ENCODE data around the gene KHSRP. TPM values are rescaled to one million over a fixed set of nuclear protein-coding genes. Genes with fewer than 3 reads are reported as not detected.

KHSRP gene
- total and polyA plus RNA-seq, 7 experiments from 2014 or later = 12.5 to 276 (median 149) TPM

DNA sequence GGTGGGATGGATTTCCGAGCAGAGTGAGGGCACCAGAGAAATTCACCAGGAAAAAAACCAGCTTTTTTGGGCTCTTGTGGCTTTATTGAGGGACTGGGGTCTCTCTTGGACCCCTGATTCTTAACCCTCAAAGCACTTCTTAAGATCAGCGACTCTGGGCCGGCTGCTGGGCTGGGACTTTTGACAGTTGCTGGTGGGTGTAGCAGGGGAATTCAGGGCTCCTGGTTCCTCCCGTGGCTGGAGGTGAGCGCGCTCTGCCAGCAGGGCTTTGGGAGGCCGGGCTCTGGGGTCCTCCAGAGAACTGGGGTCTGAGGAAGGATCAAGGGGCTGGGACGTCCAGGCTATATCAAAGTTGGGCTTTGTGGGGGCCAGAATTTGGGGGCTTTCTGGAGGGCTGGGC lies 42.8 kb upstream of the KHSRP start:
- Mint-ChIP-seq H3K9me3 (no peaks in the 10 kb centered on the region), H3K4me1 (peaks cover 3 to 18% (median 12%) of the 10 kb centered on the region in 7 donors), H3K27me3 (peaks cover 0 to 6% (median 0%) of the 10 kb centered on the region in 5 donors), H3K4me3 (no peak overlapping the region), H3K27ac (peak overlapping the region in 2 of 9 donors; percentile 41 to 43), H3K36me3 (peaks cover 0 to 24% (median 9%) of the 10 kb centered on the region in 5 donors)
- intact Hi-C loops (cut with micrococcal nuclease) = no loop called here
- Histone ChIP-seq H3K27me3 (ENCODE audit: control insufficient read depth in 2 of 2, insufficient read depth in 2 of 2, low read length in 2 of 2) (no peaks in the 10 kb centered on the region), H3K27ac (ENCODE audit: low read depth, low read length) (no peak overlapping the region), H3K36me3 (ENCODE audit: control insufficient read depth in 2 of 3, insufficient read depth in 3 of 3, low read length in 3 of 3) (peaks cover 0 to 57% (median 0%) of the 10 kb centered on the region in 3 experiments), H3K4me3 (ENCODE audit: low read length) (no peak overlapping the region), H3K9me3 (ENCODE audit: control insufficient read depth in 2 of 3, low read length in 3 of 3) (no peaks in the 10 kb centered on the region), H3K4me1 (ENCODE audit: control insufficient read depth in 2 of 2, insufficient read depth in 2 of 2, low read length in 2 of 2) (peaks cover 0 to 4% of the 10 kb centered on the region in 2 donors)
- ChIA-PET POLR2A (interaction anchor here (1.9 kb wide), 1 partner anchor 14 kb away, joined by 8 read pairs; the partner anchor contains the start of gene DENND1C), CTCF (no interaction called here)
- ATAC-seq (no peak), DNase-seq (no peak)

DNA sequence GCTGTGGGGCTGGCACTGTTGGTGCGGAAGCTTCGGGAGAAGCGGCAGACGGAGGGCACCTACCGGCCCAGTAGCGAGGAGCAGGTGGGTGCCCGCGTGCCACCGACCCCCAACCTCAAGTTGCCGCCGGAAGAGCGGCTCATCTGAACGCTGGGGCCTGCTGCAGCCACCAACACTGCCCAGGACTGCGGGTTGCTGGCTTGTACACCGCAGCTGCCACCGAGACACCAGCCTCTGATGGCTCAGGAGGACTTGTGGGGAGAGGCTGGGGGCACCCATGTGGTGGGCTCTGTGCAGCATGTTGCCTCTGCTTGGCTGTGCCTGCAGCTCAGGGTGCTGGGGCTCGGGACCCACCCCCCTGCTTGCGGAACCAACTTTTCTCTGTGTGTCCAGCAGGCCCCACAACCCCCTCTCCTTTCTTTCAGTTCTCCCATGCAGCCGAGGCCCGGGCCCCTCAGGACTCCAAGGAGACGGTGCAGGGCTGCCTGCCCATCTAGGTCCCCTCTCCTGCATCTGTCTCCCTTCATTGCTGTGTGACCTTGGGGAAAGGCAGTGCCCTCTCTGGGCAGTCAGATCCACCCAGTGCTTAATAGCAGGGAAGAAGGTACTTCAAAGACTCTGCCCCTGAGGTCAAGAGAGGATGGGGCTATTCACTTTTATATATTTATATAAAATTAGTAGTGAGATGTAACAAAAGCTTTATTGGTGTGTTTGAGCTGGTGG lies 42.1 kb upstream of the KHSRP start:
- H3K4me3 Mint-ChIP-seq = peak overlapping the region in 1 of 10 donors; percentile 50
- H3K27me3 Mint-ChIP-seq = peaks cover 0 to 8% (median 0%) of the 10 kb centered on the region in 5 donors
- H3K36me3 Mint-ChIP-seq = peaks cover 0 to 24% (median 9%) of the 10 kb centered on the region in 5 donors
- H3K27ac Mint-ChIP-seq = peak overlapping the region in 7 of 9 donors; percentile 8 to 59 (median 36)
- H3K9me3 ChIP-seq (ENCODE audit: control insufficient read depth in 2 of 3, low read length in 3 of 3) = no peaks in the 10 kb centered on the region
- peaks cover 0 to 4% of the 10 kb centered on the region in 2 donors for H3K4me1 ChIP-seq (ENCODE audit: control insufficient read depth in 2 of 2, insufficient read depth in 2 of 2, low read length in 2 of 2)
- no peak overlapping the region for H3K4me3 ChIP-seq (ENCODE audit: low read length)
- no peaks in the 10 kb centered on the region for H3K27me3 ChIP-seq (ENCODE audit: control insufficient read depth in 2 of 2, insufficient read depth in 2 of 2, low read length in 2 of 2)
- no peak for DNase-seq
- CTCF ChIA-PET = no interaction called here
- no peak overlapping the region for H3K27ac ChIP-seq (ENCODE audit: low read depth, low read length)
- no peak for ATAC-seq
- H3K4me1 Mint-ChIP-seq = peaks cover 3 to 22% (median 17%) of the 10 kb centered on the region in 7 donors
- intact Hi-C loops (cut with micrococcal nuclease) = no loop called here
- H3K9me3 Mint-ChIP-seq = no peaks in the 10 kb centered on the region
- POLR2A ChIA-PET = interaction anchor here (0.6 to 1.9 kb wide), 2 partner anchors 15 to 19 kb away, joined by 3 to 8 read pairs; partner anchors contain the start of gene DENND1C
- H3K36me3 ChIP-seq (ENCODE audit: control insufficient read depth in 2 of 3, insufficient read depth in 3 of 3, low read length in 3 of 3) = peaks cover 0 to 52% (median 0%) of the 10 kb centered on the region in 3 experiments

DNA sequence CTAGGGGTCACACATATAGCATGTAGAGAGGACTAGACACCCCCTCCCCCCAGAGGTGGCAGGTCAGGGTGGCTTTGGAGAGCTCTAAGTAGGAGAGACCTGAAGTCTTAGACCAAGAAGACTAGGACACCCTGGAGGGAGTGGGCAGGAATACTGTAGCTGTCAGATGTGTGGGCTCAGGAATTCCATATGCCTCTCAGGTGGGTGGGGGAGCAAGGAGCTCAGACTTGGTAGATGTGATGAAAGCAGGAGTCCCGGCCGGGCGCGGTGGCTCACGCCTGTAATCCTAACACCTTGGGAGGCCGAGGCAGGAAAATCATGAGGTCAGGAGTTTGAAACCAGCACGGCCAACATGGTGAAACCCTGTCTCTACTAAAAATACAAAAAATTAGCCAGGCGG lies 41.1 kb upstream of the KHSRP start:
- H3K27ac Mint-ChIP-seq = peak overlapping the region in 6 of 9 donors; percentile 52 to 85 (median 77)
- peaks cover 0 to 19% (median 8%) of the 10 kb centered on the region in 5 donors for H3K36me3 Mint-ChIP-seq
- peak overlapping the region in 3 of 10 donors; percentile 13 to 81 (median 68) for H3K4me3 Mint-ChIP-seq
- ATAC-seq = no peak
- POLR2A ChIA-PET = interaction anchor here (4.3 kb wide), 1 partner anchor 16 kb away, joined by 24 read pairs; the partner anchor contains the start of gene DENND1C
- Histone ChIP-seq H3K4me3 (ENCODE audit: low read length) (no peak overlapping the region), H3K27ac (ENCODE audit: low read depth, low read length) (no peak overlapping the region), H3K36me3 (ENCODE audit: control insufficient read depth in 2 of 3, insufficient read depth in 3 of 3, low read length in 3 of 3) (peaks cover 0 to 42% (median 0%) of the 10 kb centered on the region in 3 experiments), H3K9me3 (ENCODE audit: control insufficient read depth in 2 of 3, low read length in 3 of 3) (no peaks in the 10 kb centered on the region), H3K4me1 (ENCODE audit: control insufficient read depth in 2 of 2, insufficient read depth in 2 of 2, low read length in 2 of 2) (peaks cover 0 to 4% of the 10 kb centered on the region in 2 donors), H3K27me3 (ENCODE audit: control insufficient read depth in 2 of 2, insufficient read depth in 2 of 2, low read length in 2 of 2) (no peaks in the 10 kb centered on the region)
- peaks cover 0 to 8% (median 0%) of the 10 kb centered on the region in 5 donors for H3K27me3 Mint-ChIP-seq
- intact Hi-C loops (cut with micrococcal nuclease) = no loop called here
- CTCF ChIA-PET = interaction anchor here (0.5 kb wide), 1 partner anchor 140 kb away, joined by 3 read pairs; no protein-coding TSS in a partner anchor
- H3K4me1 Mint-ChIP-seq = peaks cover 3 to 23% (median 18%) of the 10 kb centered on the region in 7 donors
- DNase-seq = no peak
- no peaks in the 10 kb centered on the region for H3K9me3 Mint-ChIP-seq

DNA sequence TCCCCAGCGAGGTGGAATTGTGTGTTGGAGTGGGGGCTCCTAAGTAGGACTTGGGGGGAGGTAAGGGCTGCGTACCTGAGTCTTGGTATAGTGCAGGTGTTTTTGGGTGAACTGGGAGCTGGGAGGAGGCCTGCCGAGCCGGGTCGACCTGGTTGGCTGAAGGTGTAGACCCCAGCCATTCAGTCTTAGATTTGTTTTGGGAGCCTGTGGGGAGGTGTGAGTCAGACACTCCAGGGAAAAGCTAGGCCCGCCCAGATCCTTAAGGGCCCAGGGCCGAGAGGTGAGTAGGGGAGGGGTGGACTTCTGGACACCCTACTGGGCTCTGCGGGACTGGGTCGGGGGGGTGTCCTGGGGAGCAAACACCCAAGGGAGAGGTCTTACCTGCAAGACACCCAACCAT lies 40.4 kb upstream of the KHSRP start:
- H3K9me3 ChIP-seq (ENCODE audit: control insufficient read depth in 2 of 3, low read length in 3 of 3) = no peaks in the 10 kb centered on the region
- peaks cover 0 to 4% of the 10 kb centered on the region in 2 donors for H3K4me1 ChIP-seq (ENCODE audit: control insufficient read depth in 2 of 2, insufficient read depth in 2 of 2, low read length in 2 of 2)
- peaks cover 0 to 8% (median 0%) of the 10 kb centered on the region in 5 donors for H3K27me3 Mint-ChIP-seq
- DNase-seq (no peak), ATAC-seq (no peak)
- no peaks in the 10 kb centered on the region for H3K27me3 ChIP-seq (ENCODE audit: control insufficient read depth in 2 of 2, insufficient read depth in 2 of 2, low read length in 2 of 2)
- peaks cover 4 to 28% (median 25%) of the 10 kb centered on the region in 7 donors for H3K4me1 Mint-ChIP-seq
- peaks cover 0 to 15% (median 5%) of the 10 kb centered on the region in 5 donors for H3K36me3 Mint-ChIP-seq
- peaks cover 0 to under 1% (median 0%) of the 10 kb centered on the region in 11 donors for H3K9me3 Mint-ChIP-seq
- no peak overlapping the region for H3K4me3 ChIP-seq (ENCODE audit: low read length)
- ChIA-PET CTCF (no interaction called here), POLR2A (interaction anchor here (4.3 kb wide), 1 partner anchor 17 kb away, joined by 24 read pairs; the partner anchor contains the start of gene DENND1C)
- H3K4me3 Mint-ChIP-seq = peak overlapping the region; percentile 23 to 84 (median 74)
- peak overlapping the region; percentile 64 for H3K27ac ChIP-seq (ENCODE audit: low read depth, low read length)
- peak overlapping the region in 8 of 9 donors; percentile 68 to 85 (median 78) for H3K27ac Mint-ChIP-seq
- peaks cover 0 to 35% (median 0%) of the 10 kb centered on the region in 3 experiments for H3K36me3 ChIP-seq (ENCODE audit: control insufficient read depth in 2 of 3, insufficient read depth in 3 of 3, low read length in 3 of 3)
- intact Hi-C loops (cut with micrococcal nuclease) = no loop called here

DNA sequence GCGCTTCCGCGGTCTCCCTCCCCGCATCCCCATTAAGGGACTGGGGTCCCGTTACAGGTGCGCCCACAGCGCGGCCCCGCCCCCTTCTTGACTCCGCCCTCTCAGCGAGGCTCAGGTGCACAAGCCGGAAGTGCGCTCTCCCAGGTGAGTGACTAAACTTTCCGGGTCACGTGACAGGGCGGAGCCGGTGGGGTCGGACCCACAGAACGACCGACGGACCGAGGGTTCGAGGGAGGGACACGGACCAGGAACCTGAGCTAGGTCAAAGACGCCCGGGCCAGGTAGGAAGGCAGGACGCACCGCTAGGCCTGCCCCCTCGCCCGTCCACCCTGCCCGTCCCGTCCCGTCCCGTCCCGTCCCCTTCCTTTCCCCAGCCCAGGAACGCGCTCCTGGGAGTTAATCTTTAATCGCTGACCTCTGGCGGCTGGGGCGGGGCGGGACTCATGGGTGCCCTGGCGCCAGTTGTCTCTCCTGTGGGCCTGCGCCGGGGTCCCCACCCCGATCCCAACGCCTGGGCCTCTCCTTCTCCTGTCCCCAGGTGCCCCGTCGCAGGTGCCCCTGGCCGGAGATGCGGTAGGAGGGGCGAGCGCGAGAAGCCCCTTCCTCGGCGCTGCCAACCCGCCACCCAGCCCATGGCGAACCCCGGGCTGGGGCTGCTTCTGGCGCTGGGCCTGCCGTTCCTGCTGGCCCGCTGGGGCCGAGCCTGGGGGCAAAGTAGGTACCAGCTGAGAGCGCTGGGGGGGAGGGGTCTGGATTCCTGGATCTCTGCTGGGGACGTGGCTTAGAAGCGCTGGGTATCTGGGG lies 39.7 kb upstream of the KHSRP start, which contains the start of gene CRB3:
CRB3 (plus strand) TSS at position 202 of the 804 bp plus-strand sequence; CDS start at position 633, 431 bp downstream.
- Histone ChIP-seq H3K4me3 (ENCODE audit: low read length) (peak within 1 kb of the TSS; percentile 47), H3K27ac (ENCODE audit: low read depth, low read length) (peak within 1 kb of the TSS; percentile 64)
- CTCF ChIA-PET = no interaction called here

More for the DNA sequence above, 39.7 kb upstream of the KHSRP start, which contains the start of gene CRB3:
- Mint-ChIP-seq H3K4me3 (peak within 1 kb of the TSS; percentile 23 to 84 (median 82)), H3K36me3 (peaks cover 0 to 10% (median 4%) of the 10 kb centered on the region in 5 donors), H3K27ac (peak within 1 kb of the TSS in 8 of 9 donors; percentile 73 to 88 (median 83)), H3K9me3 (peaks cover 0 to 1% (median 0%) of the 10 kb centered on the region in 11 donors), H3K27me3 (peaks cover 0 to 8% (median 0%) of the 10 kb centered on the region in 5 donors), H3K4me1 (peaks cover 5 to 31% (median 27%) of the 10 kb centered on the region in 7 donors)
- H3K4me1 ChIP-seq (ENCODE audit: control insufficient read depth in 2 of 2, insufficient read depth in 2 of 2, low read length in 2 of 2) = peaks cover 0 to 4% of the 10 kb centered on the region in 2 donors
- intact Hi-C loops (cut with micrococcal nuclease) = loop anchor here in 1 of 2 donors (5.0 kb wide), 1 partner anchor 1672 kb away; the partner anchor contains the start of gene FEM1A
- H3K9me3 ChIP-seq (ENCODE audit: control insufficient read depth in 2 of 3, low read length in 3 of 3) = no peaks in the 10 kb centered on the region
- ATAC-seq (no peak), DNase-seq (peak; percentile 31 to 66 (median 57))
- POLR2A ChIA-PET = interaction anchor here (0.6 to 4.3 kb wide), 2 partner anchors 17 to 19 kb away, joined by 3 to 24 read pairs; partner anchors contain the start of gene DENND1C
- H3K36me3 ChIP-seq (ENCODE audit: control insufficient read depth in 2 of 3, insufficient read depth in 3 of 3, low read length in 3 of 3) = peaks cover 0 to 28% (median 0%) of the 10 kb centered on the region in 3 experiments
- H3K27me3 ChIP-seq (ENCODE audit: control insufficient read depth in 2 of 2, insufficient read depth in 2 of 2, low read length in 2 of 2) = no peaks in the 10 kb centered on the region

Data from naive thymus-derived CD4-positive, alpha-beta T cell (primary cell).